Inferior parietal cortex (tissue), 1 donor: Measurements from ENCODE around the gene PDE8B.
"Not testable (repeated sequence)": the region's sequence is repeated elsewhere in the genome, so short reads cannot be mapped to it uniquely, and the experiment has no call there.

Source experiments
- DNase-seq: peaks from one replicate; pipeline ENCODE4 v3.0.0-alpha.2; 2016; ENCODE audit errors: extremely low spot score

PDE8B gene

DNA sequence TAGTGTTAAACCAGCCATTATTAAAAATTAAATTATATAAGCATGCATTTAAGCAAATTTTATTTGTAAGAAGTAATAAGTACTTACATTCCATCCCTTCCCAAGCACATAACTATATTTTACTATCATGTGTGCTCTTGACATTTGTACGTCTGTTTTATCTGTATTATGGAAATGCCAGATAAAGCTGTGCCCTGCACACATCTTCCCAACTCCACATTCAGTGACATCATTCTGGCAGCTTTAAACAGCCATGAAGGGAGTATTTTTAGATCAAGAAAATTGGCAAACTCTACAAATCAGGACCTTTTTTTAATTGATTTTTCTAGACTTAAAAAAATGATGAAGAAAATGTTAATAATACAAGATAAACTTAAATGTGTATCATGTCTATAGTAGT, 150.5 kb downstream of the PDE8B start:
- DNase-seq = no peak

DNA sequence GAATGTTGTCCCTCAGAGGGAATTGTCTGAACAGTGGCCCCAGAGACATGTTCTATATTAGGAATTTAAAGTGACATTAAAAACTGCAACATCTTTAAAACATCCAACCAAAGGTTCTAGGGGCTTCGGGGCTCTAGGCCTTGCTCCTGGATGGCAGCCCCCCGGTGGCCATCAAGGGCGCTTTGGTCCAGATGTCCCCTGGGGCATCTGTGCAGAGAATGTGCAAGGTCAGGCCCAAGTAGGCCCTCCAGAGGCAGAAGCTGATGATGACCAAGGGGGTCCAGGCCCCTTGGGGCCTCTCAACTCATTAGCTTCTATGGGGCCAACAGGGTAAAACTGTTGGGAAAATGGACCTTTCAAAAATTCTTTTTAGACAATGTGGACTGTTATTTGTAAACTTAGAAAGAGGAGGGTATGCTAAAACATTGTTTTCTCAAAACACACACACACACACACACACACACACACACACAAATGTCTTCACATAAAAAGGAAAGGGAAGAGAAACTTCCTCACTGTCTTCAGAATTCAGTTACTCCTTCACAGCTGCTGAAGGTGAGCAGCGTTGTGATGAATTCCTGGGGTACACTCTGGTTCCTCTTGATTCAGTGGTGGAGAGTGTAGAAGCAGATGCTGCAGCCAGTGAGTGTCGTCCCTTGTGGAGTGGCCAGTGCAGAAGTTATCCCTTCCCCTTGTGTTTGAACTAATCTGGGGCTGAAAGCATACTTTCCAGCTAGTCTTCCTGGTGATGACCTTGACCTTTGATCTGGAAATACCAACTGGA, 156.4 kb downstream of the PDE8B start:
- DNase-seq = no peak

DNA sequence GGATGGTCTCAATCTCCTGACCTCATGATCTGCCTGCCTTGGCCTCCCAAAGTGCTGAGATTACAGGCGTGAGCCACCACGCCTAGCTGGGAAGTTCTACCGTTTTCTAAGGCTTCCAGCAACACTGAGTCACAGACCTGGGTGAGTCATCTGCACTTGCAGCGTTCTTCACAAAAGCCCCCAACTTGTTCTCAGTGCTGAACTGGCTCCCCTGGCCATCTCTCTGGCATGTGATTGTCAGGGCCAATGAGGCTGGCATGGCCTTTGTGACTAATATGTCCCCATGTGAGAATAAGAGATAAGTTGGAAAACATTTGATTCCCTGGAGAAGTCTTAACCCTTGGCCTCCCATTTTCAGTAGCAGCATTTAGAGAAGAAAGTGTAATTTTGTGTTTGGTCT, 157.3 kb downstream of the PDE8B start:
- DNase-seq = no peak

DNA sequence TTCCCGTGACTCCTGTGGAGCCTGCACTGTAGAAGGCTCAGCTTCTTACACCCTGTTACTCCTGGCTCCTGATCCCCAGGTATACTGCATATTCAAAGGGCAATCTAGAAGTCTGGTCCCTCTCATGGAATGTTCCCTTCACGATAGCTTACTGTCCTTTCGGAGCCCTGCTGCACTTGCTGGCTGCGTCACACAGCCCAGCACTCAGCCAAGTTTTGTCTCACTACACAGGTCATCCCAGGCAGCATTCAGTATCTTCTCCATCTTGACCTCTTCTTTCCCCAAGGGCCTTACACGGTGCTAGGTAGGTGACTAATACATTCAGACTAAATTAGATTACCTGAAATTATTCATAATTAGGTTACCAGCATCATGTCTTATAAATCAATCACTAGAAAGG, 157.9 kb downstream of the PDE8B start:
- DNase-seq = no peak

DNA sequence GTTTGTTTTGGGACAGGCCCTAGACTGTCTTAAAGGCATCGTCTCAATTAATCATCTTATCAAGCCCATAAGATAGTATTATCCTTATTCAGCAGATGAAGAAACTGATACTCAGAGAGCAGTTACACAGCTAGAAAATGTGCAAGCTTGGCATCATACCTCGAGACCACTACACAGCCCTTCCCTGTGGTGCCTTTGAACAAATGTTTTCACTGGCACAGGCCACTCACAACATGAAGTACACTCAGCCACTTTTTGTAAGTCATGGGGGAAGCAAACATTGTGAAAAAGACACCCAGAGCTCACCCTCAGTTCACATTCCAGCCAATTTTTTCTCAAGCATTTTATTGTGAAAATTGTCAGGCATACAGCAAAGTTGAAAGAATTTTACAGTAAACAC, 159.1 kb downstream of the PDE8B start:
- no peak for DNase-seq

DNA sequence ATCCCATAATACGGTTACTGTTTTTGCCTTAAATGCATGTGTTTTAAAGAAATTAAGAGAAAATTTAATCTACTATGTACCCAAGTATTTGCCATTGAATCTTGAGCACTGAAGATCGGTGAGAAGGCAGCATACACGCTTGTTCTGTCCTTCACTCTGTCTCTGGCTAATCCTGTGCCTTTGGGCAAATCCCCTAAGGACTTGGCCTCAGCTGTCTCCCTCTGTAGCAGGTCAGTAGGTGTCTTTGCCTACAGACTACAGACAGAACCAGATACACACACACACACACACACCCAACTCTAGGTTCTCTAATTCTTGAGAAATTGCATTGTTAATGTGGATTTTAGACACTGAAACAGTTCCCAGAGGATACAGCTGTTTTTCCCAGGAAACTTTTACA, 164.2 kb downstream of the PDE8B start:
- no peak for DNase-seq

DNA sequence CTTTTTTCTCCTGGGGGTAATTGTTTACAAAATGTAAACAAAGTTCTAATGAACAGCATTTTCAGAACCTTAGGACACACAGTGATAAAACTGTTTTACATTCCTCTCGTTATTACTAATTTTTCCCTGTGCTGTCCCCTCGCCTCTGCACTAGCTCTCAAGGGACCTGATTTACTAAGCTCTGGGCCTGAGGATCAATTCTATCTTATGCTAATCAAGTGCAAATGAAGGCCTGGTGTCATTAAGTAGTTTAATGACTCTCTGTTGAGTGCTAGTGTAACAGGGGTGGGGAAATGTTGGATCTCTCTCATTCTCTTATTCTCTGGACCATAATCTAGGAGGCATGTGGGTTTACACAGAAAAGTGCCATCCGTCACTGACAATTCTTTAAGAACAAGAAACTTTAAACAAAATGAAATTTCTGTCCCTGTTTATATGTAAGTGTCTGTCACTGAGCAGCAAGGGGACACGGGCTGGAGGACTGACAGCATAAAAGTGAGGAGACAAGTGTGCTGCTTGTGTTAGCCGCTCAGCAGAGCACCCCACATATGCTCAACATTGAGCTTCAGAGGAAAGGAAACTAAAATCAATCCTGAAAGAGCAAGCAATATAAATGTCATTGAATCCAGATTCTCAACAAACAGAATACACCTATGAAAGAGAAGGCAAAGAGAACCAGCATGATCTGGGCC, 166.3 kb downstream of the PDE8B start:
- no peak for DNase-seq

DNA sequence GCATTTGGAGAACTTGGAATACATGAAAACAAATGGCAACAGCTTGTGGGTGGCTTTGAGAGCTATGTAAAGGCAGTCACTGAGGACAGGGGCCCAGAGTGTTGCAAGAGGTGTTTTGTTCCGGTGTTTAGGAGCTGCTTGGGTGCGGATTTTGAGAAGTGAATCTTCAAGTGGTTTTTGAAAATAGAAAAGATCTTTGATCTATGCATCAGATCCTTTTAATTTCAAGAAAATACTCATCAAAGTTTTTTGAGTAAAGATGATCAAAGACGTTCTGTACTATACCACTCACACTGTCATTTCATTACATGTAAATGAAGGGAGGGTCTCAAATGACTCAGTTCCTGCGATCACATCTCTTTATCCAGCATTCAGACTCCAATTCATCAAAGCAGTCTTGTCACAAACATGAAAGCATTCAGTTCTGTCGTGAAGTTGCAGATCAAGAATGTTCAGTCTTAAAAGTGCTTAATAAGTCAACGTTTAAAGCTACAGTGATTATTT, 169.1 kb downstream of the PDE8B start:
- no peak for DNase-seq

DNA sequence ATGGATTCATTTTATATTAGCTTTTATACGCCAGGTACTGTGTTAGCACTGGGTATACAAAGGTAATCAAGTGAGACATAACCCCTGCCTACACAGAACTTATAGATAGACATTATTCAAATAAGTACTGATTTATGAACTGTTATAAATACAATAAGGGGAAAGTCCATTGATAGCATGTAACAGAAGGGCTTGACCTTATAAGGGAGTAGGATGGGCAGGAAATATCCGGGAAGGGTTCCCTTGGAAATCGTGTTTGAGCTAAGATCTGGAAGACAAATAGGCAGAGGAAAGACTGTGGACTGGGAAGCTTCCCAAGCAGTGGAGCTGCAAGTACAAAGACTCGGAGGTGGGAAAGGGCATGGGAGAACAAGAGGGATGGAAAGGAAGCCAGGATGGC, 170.2 kb downstream of the PDE8B start:
- DNase-seq = no peak

DNA sequence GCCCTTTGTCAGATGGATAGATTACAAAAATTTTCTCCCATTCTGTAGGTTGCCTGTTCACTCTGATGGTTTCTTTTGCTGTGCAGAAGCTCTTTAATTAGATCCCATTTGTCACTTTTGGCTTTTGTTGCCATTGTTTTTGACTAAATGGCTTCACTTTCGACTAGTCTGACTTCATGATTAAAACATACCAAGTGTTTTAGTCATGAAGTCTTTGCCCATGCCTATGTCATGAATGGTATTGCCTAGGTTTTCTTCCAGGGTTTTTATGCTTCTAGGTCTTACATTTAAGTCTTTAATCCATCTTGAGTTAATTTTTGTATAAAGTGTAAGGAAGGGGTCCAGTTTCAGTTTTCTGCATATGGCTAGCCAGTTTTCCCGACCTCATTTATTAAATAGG, 172.9 kb downstream of the PDE8B start:
- DNase-seq = not testable (repeated sequence)

DNA sequence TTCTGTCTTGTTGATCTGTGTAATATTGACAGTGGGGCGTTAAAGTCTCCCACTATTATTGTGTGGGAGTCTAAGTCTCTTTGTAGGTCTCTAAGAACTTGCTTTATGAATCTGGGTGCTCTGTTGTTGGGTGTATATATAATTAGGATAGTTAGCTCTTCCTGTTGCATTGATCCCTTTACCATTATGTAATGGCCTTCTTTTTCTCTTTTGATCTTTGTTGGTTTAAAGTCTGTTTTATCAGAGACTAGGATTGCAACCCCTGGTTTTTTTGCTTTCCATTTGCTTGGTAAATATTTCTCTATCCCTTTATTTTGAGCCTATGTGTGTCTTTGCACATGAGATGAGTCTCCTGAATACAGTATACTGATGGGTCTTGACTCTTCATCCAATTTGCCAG, 175.9 kb downstream of the PDE8B start:
- DNase-seq = not testable (repeated sequence)

DNA sequence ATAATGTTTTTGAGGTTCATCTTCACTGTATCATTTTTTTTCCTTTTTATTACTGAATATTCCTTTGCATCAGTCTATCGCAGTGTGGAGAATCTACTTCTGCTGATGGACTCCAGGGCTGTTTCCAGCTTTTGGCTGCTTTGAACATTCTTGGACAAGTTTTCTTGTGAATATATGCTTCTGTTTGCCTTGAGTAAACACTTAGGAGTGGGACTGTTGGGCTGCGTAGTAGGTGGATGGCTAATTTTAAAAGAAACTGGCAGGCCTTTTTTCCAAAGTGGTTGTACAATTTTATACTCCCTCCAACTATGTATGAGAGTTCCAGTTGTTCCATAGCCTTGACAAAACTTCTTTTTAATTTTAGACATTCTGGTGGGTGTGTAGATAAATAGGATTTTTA, 179.3 kb downstream of the PDE8B start:
- DNase-seq = no peak

DNA sequence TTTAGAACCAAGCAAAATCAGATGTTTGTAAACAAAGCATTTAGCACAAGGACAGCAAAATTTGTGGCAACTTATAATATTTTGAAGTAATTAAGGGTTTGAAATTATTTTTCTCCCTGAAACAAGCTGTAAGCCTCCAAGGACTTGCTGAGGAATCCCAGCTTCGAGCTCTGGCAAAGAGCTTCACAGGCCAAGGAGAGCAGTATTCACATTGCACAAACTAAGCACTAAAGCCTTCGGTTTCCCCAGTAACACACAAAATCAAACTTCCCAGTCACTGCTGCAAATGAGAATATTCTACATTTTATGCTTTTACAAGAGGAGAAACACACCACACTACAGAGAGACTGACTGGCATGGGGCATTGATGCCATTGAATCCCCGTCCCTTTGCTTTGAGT, 179.7 kb downstream of the PDE8B start:
- DNase-seq = no peak

DNA sequence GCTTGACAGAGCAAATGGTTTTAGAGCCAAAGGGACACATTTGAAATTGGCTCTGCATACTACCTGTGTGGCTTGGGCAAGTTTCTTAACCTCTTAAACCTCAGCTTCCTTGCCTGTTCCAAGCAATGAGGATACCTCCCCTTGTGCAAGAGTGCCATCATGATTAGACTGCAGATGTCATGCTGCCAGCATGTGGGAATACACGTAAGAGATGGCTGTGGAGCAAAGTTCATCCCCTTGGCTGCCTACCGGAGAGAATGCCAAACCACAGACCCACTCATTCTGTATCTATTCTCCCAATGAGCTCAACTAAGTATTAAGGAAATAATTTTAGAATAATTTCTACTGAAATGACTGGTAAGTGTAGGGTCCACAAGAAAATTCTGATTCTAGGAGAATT, 180.3 kb downstream of the PDE8B start:
- no peak for DNase-seq

DNA sequence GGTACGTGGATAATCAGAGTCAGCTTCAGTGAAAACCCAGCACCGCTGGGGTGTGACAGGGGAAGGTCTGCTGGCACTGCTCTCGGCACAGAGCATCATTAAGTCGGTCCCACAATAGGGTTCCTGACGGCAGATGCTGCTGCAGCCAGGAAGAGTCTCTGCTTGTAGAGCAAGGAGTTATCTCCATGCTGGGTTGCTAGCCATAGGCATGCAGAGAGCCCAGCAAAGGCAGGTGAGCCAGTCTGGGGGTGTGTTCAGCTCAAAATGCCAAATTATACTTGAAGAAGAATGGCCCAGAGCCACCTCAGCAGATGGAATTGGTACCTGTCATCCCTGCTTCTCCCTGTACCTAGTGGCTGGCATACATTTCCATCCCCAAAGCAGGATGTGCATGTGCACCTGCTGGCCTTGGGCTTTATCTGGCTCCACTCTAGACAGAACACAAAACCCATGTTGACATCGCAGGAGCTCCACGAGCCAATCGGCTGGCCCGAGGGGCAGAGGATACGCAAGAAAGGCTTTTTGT, 180.8 kb downstream of the PDE8B start:
- DNase-seq = no peak

DNA sequence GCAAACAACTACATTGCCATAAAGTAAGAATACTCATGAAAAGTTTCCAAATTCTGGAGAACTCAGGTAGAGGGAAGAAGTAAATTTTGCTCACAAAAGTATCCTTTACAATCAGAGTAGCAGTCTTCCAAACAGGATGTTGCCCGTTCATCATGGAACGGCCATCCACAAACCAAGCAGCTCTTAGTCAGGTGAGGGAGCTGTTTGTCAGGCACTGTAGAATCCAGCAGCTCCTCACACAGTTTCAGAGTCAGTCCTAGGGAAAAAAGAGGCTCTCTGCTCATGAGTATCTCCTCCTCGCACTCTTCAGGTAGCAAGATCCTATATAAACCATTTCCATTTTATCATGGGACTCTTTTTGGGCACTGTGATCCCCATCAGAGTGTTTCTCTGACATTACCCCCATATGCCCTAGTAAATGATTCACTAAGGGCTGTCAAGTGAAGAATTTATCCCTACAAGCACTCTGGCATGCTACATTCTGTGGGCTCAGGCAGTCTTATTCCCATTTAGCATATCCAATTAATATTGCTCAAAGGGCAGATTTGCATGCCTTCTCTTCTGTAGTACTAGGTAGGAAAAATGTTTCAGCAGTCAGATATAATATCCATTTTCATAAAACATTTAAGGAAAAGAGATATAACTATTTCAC, 183.7 kb downstream of the PDE8B start:
- DNase-seq = no peak

DNA sequence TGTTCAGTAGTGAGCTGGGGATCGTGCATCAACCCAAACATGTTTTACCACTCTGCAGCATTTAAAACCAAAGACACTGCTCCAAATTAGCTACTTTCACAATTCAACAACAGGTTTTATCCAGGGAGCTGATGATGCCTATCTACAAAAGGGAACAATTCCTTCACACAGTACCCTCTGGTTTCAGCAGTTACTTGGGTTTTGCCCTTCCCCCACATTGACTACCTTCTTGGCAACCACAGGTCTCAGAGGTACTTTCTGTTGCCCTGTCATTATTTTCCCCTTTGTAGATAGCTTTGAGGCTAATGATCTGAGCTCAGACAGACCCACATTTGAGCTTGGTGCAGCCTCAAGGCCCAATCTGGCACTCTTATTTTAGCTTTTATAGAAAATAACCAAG, 185.5 kb downstream of the PDE8B start:
- DNase-seq = no peak

DNA sequence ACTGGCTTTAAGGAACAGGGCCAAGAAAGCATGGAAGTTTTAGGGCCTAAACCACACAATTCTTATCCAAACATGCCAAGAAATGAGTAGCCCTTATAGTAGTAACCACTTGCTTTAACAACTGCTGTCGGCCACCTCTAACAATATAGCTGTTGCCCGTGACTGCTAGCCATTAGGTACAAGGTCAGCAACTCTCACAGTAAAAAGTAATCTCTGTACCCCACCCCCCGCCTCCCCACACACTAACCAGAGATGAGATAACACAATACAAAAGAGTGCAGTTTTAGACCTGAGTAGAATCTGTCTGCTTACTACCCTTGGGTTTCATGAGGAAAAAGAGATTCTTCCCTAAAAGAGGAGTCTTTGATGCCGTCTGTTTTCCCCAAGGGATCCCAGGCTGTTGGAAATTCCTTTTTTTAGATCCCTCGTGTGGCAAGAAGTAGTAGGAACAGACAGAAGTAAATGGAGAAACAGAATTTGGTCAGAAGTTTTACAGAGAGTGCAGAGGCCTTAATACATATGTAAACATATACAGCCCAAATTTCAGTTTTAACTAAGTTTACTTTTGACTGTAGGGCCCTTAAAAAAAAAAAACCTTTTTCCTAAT, 187.3 kb downstream of the PDE8B start:
- DNase-seq = no peak

DNA sequence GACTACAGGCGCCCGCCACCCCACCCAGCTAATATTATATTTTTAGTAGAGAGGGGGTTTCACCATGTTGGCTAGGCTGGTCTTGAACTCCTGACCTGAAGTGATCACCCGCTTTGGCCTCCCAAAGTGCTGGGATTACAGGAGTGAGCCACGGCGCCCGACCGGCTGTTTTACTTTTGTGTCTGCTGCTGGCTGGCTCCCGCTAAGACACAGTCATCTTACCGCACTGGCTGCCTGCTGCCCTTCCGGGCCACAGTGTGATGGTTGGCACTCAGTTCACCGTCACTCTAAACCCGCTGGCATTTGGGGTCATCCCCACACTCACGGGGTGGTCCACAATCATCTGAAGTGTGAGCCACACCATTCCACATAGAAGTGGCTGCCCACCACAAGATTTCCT, 188.0 kb downstream of the PDE8B start:
- no peak for DNase-seq

DNA sequence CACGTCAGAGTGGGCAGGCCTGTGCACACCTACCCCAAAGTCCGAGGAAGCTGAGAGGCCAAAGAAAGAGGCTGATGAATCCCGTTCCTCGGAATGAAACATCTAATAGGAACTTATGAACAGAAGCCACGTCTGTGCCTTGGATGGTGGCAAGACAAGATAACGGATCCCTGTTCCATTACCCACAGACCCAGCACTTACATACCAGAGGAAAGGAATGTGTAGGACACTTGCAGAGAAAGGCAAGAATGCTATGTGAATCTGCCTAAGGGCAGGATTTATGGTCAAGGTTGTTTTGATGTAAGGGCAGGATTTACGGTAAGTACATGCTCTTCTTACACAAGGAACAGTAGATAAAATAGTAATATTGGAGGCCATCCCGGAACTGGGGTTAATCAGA, 188.4 kb downstream of the PDE8B start:
- DNase-seq = no peak

DNA sequence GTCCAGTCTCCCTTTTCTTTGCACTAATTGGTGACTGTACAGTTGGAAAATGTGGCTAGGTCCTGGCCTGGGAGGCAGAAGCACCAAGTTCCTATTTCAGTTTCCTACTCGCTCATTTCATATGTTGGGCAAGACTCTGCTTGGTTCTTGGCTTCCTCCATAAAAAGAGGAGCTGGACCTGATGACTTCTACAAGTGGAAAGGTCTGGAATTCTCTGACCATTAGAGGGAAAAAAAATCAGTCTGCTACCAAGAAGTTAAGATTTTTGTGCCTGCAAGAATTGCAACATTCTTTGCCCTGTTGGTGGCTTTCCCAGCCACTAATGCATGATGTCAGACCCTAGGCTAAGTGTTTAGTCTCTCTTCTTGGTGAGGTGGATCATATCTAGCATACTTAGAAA, 190.2 kb downstream of the PDE8B start:
- DNase-seq = no peak

DNA sequence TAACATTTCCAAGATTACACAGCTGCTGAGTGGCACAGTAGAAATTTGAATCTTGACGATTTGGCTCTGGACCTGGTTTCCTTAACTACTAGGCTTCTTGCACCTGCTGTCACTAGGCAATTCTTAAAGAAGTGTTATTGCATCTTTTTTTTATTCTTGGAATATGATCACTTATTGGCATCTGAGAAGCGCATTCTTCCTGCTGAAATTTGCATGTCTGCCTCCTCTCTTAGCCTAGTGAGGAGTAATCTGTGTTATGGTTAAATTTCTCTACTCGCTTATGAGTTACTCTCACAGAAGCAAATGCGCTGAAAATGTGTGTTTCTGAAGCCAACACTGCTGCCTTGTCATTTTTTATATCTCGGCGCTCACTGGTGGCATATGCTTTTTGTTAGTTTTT, 192.3 kb downstream of the PDE8B start:
- DNase-seq = no peak
